Measurements from ENCODE around the gene KDELR1. TPM values are rescaled to one million over a fixed set of nuclear protein-coding genes. Genes with fewer than 3 reads are reported as not detected.

Gene KDELR1
- total and polyA plus RNA-seq, 2 donors (not counting 3 experiments of a cell fraction or from before 2014, with no cell fraction given), result 199 to 224 TPM

GRCh38 chr19:48396016-48396823 is 4.9 kb upstream of the KDELR1 start:
- FAIRE-seq, result no peak
- TF ChIP-seq MYC (IDR thresholded peaks at IDR 0.05; ENCODE audit: low read depth, low read length) (no peak), FOS (IDR thresholded peaks at IDR 0.05; ENCODE audit: borderline replicate concordance, insufficient read depth, low read length) (no peak), EZH2 (IDR thresholded peaks at IDR 0.05; ENCODE audit: borderline replicate concordance, low read depth, low read length, severe bottlenecking) (no peak), POLR2AphosphoS5 (IDR thresholded peaks at IDR 0.05; ENCODE audit: insufficient read depth, low read depth, low read length) (no peak), JUN (IDR thresholded peaks at IDR 0.05; ENCODE audit: borderline replicate concordance, insufficient read depth, insufficient read length, low read depth) (no peak), POLR2A (IDR thresholded peaks at IDR 0.05; ENCODE audit: low read depth, low read length) (no peak), GATA2 (IDR thresholded peaks at IDR 0.05; ENCODE audit: insufficient read depth, insufficient read length, low read depth, low read length) (no peak)
- TF ChIP-seq, protein P1, sequence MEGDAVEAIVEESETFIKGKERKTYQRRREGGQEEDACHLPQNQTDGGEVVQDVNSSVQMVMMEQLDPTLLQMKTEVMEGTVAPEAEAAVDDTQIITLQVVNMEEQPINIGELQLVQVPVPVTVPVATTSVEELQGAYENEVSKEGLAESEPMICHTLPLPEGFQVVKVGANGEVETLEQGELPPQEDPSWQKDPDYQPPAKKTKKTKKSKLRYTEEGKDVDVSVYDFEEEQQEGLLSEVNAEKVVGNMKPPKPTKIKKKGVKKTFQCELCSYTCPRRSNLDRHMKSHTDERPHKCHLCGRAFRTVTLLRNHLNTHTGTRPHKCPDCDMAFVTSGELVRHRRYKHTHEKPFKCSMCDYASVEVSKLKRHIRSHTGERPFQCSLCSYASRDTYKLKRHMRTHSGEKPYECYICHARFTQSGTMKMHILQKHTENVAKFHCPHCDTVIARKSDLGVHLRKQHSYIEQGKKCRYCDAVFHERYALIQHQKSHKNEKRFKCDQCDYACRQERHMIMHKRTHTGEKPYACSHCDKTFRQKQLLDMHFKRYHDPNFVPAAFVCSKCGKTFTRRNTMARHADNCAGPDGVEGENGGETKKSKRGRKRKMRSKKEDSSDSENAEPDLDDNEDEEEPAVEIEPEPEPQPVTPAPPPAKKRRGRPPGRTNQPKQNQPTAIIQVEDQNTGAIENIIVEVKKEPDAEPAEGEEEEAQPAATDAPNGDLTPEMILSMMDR (IDR thresholded peaks at IDR 0.05; ENCODE audit: extremely low read depth in 1 of 2, insufficient read depth in 1 of 2, low read depth in 1 of 2, low read length in 2 of 2), result no peak
- TF ChIP-seq, protein P2, sequence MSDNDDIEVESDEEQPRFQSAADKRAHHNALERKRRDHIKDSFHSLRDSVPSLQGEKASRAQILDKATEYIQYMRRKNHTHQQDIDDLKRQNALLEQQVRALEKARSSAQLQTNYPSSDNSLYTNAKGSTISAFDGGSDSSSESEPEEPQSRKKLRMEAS (IDR thresholded peaks at IDR 0.05; ENCODE audit: insufficient read depth, insufficient read length), result no peak
- intact Hi-C loops (cut with micrococcal nuclease), result loop anchor here (5.0 kb wide), 1 partner anchor 86 kb away; no protein-coding TSS in a partner anchor
- H3K4me1 ChIP-seq (ENCODE audit: control insufficient read depth, extremely low read depth, insufficient read depth, low read length), result peaks cover 10% of the 10 kb centered on the region
- H4K20me1 ChIP-seq (replicated peaks; ENCODE audit: control insufficient read depth, extremely low read depth, insufficient read depth, low read length), result no peaks in the 10 kb centered on the region
- no peaks in the 10 kb centered on the region for H3K9me1 ChIP-seq (replicated peaks; ENCODE audit: control insufficient read depth, extremely low read depth, insufficient read depth, low read length)
- dilution Hi-C loops (cut with MboI; ENCODE audit: extremely low pct_ligation_motif_present, low sequenced_read_pairs), result no loop called here
- H3K79me2 ChIP-seq (ENCODE audit: control insufficient read depth, insufficient read depth, low read length), result peaks cover under 1% of the 10 kb centered on the region
- peaks cover 21 to 33% of the 10 kb centered on the region in 2 experiments for H3K27me3 ChIP-seq (ENCODE audit: control insufficient read depth in 2 of 2, insufficient read depth in 2 of 2, low read length in 2 of 2)
- no peaks in the 10 kb centered on the region for H3K36me3 ChIP-seq (ENCODE audit: control insufficient read depth in 2 of 2, extremely low read depth in 1 of 2, insufficient read depth in 2 of 2, low read length in 2 of 2)
- no peak for DNase-seq (ENCODE audit: low read depth, low spot score)
- H3K9ac ChIP-seq (replicated peaks; ENCODE audit: extremely low read depth, insufficient read depth, low read length), result no peak overlapping the region
- no peak overlapping the region for H3K4me3 ChIP-seq (replicated peaks in 1 of 3; ENCODE audit: insufficient read depth in 1 of 3, low read depth in 1 of 3, low read length in 3 of 3)
- ChIA-PET POLR2A (no interaction called here), CTCF (interaction anchor here (1.0 to 1.4 kb wide), 2 partner anchors 49 to 82 kb away, joined by 4 to 6 read pairs; no protein-coding TSS in a partner anchor)
- no peaks in the 10 kb centered on the region for H3K9me3 ChIP-seq (replicated peaks; ENCODE audit: control insufficient read depth, insufficient read depth, low read length)
- BruUV-seq (replicated peaks), result no TSS peak
- no peak overlapping the region for H3K27ac ChIP-seq (ENCODE audit: insufficient read depth, low read depth, low read length)
- no peak overlapping the region for H3K4me2 ChIP-seq (ENCODE audit: insufficient read depth, low read length)
- H2AFZ ChIP-seq (ENCODE audit: low read depth, low read length), result no peak overlapping the region
